ENCODE data around the gene PCDHGA8. TPM values are rescaled to one million over a fixed set of nuclear protein-coding genes. Genes with fewer than 3 reads are reported as not detected.

PCDHGA8 gene
- polyA plus RNA-seq, 1 of the 3 experiments (the other 2 are of a cell fraction), result 0.12 TPM

- peaks cover 0 to 19% of the 10 kb centered on the region in 2 experiments for H3K36me3 ChIP-seq (replicated peaks in 1 of 2; ENCODE audit: control insufficient read depth in 1 of 2, insufficient read depth in 2 of 2, low read length in 1 of 2)
- H3K4me3 ChIP-seq (ENCODE audit: low read depth in 2 of 2, low read length in 1 of 2), result no peak overlapping the region; a peak in 1 of 4 replicates
Observed at GRCh38 chr5:141389153-141390042, 3.0 kb upstream of the PCDHGA8 start.

GRCh38 chr5:141393267-141393666 lies 834 bp downstream of the PCDHGA8 start:
- Histone ChIP-seq H4K20me1 (ENCODE audit: insufficient read depth) (no peaks in the 10 kb centered on the region), H3K9me3 (peaks cover 7% of the 10 kb centered on the region; the same call in 1 of the 2 replicates), H3K9me2 (no peaks in the 10 kb centered on the region), H3K79me2 (ENCODE audit: insufficient read depth) (no peaks in the 10 kb centered on the region; the same call in 1 of the 2 replicates), H3K9ac (no peak overlapping the region), H3K27ac (ENCODE audit: low read depth in 2 of 2, low read length in 1 of 2) (no peak overlapping the region), H2AFZ (ENCODE audit: low read depth) (no peak overlapping the region), H3K4me3 (ENCODE audit: low read depth in 2 of 2, low read length in 1 of 2) (no peak overlapping the region; a peak in 1 of 4 replicates), H3K27me3 (ENCODE audit: insufficient read depth) (no peaks in the 10 kb centered on the region), H3K4me2 (no peak overlapping the region), H3F3A (replicated peaks; ENCODE audit: insufficient read depth) (no peaks in the 10 kb centered on the region), H3K36me3 (replicated peaks in 1 of 2; ENCODE audit: control insufficient read depth in 1 of 2, insufficient read depth in 2 of 2, low read length in 1 of 2) (peaks cover 0 to 15% of the 10 kb centered on the region in 2 experiments), H3K4me1 (ENCODE audit: control insufficient read depth in 1 of 2, insufficient read depth in 2 of 2, low read depth in 1 of 2, low read length in 1 of 2) (no peaks in the 10 kb centered on the region)
- DNase-seq, result no peak
- 64% methylated on average over 21 of the region's 21 CpGs for WGBS (ENCODE audit: low lambda C conversion rate)
- ChIA-PET CTCF (no interaction called here), POLR2A (no interaction called here)
- TF ChIP-seq EZH2phosphoT487 (IDR thresholded peaks at IDR 0.05; ENCODE audit: borderline replicate concordance, low read depth) (no peak), MXI1 (IDR thresholded peaks at IDR 0.05; ENCODE audit: low read depth, low read length) (no peak), EP300 (IDR thresholded peaks at IDR 0.05; ENCODE audit: borderline replicate concordance in 1 of 2, low read depth in 1 of 2, low read length in 1 of 2) (no peak), RCOR1 (IDR thresholded peaks at IDR 0.05; ENCODE audit: low read length) (no peak), FOXM1 (IDR thresholded peaks at IDR 0.05; ENCODE audit: low read depth) (no peak), USF1 (IDR thresholded peaks at IDR 0.05; ENCODE audit: borderline replicate concordance, low read depth) (no peak), MAX (IDR thresholded peaks at IDR 0.05; ENCODE audit: low read depth) (no peak), ZBTB33 (IDR thresholded peaks at IDR 0.05; ENCODE audit: borderline replicate concordance, low read depth) (no peak), FOSL2 (IDR thresholded peaks at IDR 0.05; ENCODE audit: borderline replicate concordance, low read depth) (no peak), RFX5 (IDR thresholded peaks at IDR 0.05; ENCODE audit: low read length) (no peak), ELF1 (IDR thresholded peaks at IDR 0.05) (no peak), NFIC (IDR thresholded peaks at IDR 0.05; ENCODE audit: borderline replicate concordance) (no peak), SMC3 (IDR thresholded peaks at IDR 0.05; ENCODE audit: low read depth, low read length) (no peak)

More at GRCh38 chr5:141389153-141390042, 3.0 kb upstream of the PCDHGA8 start:
- Histone ChIP-seq H4K20me1 (ENCODE audit: insufficient read depth) (no peaks in the 10 kb centered on the region), H3K4me1 (ENCODE audit: control insufficient read depth in 1 of 2, insufficient read depth in 2 of 2, low read depth in 1 of 2, low read length in 1 of 2) (no peaks in the 10 kb centered on the region), H3K27ac (ENCODE audit: low read depth in 2 of 2, low read length in 1 of 2) (no peak overlapping the region), H3K79me2 (ENCODE audit: insufficient read depth) (no peaks in the 10 kb centered on the region), H3K9me2 (no peaks in the 10 kb centered on the region), H3K9ac (no peak overlapping the region), H3K27me3 (ENCODE audit: insufficient read depth) (no peaks in the 10 kb centered on the region), H3K4me2 (no peak overlapping the region), H3F3A (replicated peaks; ENCODE audit: insufficient read depth) (no peaks in the 10 kb centered on the region), H3K9me3 (peaks cover 7% of the 10 kb centered on the region; the same call in 1 of the 2 replicates), H2AFZ (ENCODE audit: low read depth) (no peak overlapping the region)
- ChIA-PET CTCF (interaction anchor here (1.1 to 2.4 kb wide), 3 partner anchors 135 to 515 kb away, joined by 3 to 11 read pairs (median 4); no protein-coding TSS in a partner anchor), POLR2A (no interaction called here)
- no peak for DNase-seq
- WGBS (ENCODE audit: low lambda C conversion rate), result 83% methylated on average over 50 of the region's 77 CpGs
- TF ChIP-seq TEAD4 (IDR thresholded peaks at IDR 0.05; ENCODE audit: borderline replicate concordance, insufficient read depth) (no peak), FOXJ3 (CRISPR knock-in tag; IDR thresholded peaks at IDR 0.05) (no peak), JUND (IDR thresholded peaks at IDR 0.05) (no peak), IRF3 (IDR thresholded peaks at IDR 0.05; ENCODE audit: low read depth, low read length) (no peak), USF2 (IDR thresholded peaks at IDR 0.05; ENCODE audit: borderline replicate concordance, low read depth, low read length) (no peak)
